HL-60/S4 (cell line): ENCODE results near the gene TSEN34.
"Not testable (repeated sequence)": the region's sequence is repeated elsewhere in the genome, so short reads cannot be mapped to it uniquely, and the experiment has no call there.

Experiments
- in situ Hi-C: fragments of 300-500 bp; cut with MboI; formaldehyde crosslinking; loops from 2 replicates; pipeline ENCODE4 v1.14.3; 2022; ENCODE audit warnings: low sequenced_read_pairs

Gene TSEN34

DNA sequence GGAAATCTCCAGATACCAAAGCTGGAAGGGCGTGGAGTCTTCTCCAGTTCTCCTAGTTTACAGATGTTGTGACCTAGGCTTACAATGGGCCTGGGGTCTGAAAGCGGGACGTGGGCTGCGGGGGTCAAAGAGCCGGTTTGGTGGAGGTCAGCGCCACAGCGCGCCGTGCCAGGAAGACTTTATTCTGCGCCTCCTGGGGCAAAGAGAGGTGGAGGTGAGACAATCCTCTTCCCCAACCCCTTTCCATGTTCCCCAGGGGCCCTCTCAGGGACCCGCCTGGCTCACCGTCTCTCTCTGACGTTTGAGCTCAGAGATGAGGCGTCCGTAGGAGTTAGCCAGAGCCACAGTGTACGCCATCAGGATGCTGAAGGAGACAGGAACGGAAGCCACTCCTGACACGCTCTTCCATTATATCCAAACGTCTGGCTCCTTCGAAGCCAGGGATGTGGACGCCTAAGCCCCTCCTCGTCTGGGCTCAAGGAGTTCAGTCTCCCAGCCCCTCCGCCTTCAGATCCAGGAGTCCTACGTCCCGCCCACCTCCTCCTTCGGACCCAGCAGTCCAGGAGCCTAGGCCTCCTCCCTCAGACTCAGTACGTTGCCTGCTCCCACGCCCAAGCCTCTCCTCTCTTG is 30.8 kb upstream of the TSEN34 start:
- in situ Hi-C loops: no loop called here

DNA sequence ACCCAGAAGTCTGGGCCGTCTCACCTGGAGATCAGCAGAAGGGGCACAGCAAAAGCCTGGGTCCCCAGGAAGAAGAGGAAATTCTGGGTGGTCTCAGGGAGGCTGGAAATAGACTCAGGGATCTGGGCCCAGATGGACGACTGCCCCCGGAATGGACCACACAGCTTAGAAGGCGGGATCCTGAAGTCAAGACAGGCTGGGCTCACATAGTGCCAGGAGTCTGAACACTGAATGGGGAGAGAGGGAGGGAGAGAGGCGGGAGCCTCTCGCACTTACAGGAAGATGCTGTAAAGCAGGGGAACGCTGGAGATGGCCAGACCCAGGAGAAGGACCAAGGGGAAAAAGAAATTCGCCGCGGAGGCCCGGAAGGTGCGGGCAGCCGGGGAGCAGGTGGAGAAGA is 30.3 kb upstream of the TSEN34 start:
- in situ Hi-C loops: no loop called here

DNA sequence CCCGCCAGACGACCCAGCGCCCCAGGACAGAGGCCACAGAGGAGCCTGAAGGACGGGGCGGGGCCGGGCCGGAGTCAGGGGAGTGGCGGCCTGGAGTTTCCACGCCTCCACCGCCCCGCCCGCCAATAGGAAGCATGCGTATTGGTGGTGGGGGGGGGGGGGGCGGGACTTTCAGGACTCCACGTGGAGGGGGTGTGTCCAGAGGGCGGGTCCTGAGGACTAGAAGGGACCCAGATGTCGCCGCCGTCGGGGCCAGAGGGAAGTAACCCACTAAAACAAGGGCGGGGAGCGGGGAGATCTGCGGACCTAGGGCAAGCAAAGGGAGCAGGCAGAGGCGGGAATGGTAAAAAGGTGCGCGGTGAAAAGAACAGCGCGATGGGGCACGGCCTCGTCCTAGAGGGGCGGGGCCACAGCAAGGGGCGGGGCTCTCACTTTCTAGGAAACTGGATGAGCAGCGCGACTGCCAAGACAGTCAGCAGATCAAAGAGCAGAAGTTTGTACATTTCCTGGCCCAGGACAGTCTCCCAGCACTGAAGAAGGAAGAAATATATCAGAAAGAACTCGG is 28.8 kb upstream of the TSEN34 start:
- in situ Hi-C loops: no loop called here

DNA sequence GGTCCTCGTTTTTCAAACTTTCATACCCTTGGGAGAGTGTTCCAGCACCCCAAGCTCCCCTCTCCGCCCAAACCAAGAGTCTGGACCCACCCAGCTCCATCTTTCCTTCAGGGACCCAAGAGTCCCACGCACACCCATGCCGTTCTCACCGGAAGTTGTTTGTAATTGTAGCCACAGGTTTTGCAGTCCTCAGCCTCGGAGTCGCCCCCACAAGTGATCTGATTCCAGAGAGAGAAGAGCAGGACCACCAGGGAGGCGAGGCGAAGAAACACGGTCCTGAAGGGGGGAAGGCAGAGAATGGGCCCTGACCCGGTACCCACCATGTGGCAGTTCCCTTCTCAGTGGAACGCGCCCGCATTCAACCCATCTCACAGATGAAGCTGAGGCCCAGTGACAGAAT is 28.2 kb upstream of the TSEN34 start:
- in situ Hi-C loops: no loop called here

DNA sequence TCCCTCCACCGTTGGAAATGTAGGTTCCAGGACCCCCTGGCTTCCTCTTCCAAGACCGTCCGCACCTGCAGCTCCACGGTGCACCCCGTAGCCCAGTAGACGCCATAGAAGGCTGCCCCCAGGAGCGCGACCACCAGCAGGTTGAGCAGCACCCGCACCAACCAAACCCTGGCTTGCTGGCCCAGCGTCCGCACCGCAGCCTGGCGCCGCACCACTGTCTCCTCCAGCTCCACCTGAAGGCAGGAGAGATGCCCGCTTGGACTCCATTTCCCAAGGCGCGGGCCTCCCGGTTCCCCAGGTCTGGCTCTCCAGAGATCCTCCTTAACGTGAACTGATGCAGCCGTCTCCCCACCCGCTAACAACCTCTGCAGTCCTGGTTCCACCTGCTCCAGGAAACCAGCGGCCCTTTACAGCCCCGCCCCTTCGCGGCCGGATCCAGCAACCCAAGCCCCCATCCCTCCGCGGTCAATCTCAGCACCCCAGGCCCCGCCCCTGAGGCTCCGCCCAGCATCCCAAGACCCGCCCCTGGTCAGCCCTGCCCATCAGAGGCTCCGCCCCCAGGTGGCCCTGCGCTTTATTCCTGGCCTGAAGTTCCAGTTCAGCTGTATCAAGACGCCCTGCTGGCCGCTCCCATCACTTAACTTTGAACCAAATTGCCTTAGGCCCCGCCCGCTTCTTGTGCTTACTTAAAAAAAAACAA is 26.6 kb upstream of the TSEN34 start:
- in situ Hi-C loops: no loop called here

DNA sequence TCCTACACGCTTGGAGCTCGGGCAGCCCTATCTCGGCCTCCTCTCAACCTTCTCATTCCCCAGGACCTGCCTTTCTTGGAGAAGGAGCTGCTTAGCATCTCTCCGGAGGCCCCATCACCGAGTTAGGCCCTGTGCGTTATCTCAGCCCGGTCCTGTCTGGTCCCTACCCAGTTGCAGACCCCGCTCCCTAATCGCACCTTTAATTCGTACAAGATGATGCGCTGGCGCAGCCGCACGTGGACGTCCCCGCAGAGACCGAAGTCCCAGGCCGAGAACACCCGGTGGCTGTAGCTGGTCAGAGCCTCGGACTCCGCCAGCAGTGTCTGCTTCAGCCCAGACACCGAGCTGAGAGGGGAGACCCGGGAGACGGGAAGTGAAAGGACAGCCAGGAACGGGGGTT is 25.9 kb upstream of the TSEN34 start:
- in situ Hi-C loops: no loop called here

DNA sequence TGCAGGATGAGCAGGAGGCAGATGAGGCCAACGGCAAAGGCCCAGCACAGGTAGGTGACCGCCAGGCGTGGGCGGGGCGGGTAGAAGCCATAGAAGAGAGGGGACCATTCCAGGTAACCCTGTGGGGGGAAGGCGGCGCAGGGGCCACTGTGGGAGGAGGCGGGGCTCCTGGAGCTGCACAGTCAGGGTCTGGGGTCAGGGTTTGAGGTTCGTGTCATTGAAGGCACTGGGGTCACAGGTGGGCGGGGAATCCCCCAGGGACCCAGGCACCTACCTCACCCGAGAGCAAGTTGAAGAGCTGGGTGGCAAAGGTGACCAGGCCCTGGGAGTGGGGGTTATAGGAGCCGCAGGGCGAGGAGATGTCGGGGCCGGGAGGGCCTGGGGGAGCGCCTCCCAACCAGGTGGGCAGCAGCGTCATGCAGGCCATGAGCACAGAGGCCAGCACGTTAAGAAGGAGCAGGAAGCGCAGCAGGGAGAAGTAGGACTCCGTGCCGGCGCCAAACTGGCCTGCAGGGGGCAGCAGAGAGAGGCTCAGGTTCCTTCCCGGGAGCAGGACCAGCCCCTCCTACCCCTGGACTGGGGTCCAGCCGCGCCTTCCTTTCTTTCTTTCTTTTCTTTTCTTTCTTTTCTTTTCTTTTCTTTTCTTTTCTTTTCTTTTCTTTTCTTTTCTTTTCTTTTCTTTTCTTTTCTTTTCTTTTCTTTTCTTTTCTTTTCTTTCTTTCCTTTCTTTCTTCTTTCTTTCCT is 22.8 kb upstream of the TSEN34 start:
- in situ Hi-C loops: no loop called here

DNA sequence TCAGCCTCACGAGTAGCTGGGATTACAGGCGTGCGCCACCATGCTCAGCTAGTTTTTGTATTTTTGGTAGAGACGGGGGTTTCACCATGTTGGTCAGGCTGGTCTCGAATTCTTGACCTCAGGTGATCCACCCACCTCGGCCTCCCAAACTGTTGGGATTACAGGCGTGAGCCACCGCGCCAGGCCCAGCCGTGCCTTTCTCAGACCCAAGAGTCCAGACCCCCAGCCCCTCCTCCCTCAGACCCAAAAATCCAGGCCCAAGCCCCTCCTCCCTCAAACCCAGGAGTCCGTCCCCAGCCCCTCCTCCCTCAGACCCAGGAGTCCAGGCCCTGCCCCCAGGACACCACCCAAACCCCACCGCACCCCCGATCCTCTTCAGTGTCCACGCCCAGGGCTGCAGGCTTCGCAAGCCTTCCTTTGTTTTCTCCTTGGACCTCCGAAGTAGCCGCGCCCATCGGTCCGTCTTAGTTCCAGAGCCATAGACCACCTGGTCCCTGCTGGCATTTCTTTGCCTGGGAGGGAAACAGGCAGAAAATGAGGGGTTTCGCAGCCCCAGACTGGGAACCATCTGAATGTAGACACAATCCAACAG is 21.9 kb upstream of the TSEN34 start:
- in situ Hi-C loops: no loop called here

DNA sequence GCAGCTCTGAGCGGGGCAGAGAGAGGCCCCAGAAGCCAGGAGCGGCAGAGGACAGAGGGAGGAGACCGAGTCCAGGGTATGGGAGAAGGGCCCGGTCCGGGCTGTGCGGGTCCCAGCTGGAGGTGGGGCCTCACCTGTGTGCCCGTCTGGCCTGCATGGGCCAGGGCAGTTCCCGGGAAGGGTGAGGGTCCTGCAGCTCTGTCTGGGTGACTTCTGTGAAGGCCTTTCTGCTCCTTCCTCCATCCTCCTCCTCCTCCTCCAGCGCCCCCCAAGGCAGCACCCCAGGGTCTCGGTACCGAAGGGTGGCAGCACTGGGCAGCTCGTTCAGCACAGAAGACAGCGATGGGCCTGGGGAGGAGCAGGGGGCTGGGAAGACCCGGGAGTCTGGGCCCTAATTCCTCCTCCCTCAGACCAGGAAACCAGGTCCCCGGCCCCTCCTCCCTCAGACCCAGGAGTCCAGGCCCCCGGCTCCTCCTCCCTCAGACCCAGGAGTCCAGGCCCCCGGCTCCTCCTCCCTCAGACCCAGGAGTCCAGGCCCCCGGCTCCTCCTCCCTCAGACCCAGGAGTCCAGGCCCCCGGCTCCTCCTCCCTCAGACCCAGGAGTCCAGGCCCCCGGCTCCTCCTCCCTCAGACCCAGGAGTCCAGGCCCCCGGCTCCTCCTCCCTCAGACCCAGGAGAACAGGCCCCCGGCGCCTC is 19.2 kb upstream of the TSEN34 start:
- in situ Hi-C loops: not testable (repeated sequence)

DNA sequence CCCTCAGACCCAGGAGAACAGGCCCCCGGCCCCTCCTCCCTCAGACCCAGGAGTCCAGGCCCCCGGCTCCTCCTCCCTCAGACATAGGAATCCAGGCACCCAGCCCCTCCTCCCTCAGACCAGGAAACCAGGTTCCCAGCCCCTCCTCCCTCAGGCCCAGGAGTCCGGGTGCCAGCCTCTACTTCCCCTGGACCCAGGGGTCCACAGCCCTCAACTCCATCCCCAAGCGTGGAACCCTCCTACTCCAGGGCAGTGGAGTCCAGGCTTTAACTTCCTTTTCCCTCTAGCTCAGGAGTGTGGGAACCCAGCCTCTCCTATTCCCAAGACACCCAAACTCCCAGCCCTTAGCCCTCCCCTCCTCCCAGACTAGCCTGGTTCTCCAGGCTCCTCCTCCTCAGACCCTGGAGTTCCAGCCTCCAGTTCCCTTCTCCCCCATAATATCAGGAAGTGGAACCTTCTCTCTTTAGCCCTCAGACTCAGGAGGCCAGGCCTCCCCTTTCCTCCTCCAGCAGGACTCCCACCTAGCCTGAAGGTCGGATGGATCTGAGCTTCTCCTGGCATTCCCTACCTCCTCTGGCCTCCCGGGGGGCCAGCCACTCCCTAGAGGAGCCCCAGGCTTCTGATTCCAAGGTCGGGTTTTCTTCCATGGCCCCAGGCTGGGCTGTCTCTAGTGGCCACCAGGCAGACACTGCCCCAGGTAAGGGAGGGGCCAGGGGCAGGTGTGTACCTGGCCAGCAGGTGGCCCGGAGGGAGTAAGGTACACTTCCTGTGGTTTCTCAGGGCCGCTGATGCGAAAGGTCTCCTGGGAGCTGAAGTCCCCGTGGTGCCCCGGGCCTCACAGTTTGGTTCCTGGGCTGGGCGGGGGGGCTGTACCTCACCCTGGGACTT is 18.4 kb upstream of the TSEN34 start, which contains the start of gene TMC4:
Gene TMC4, minus strand, starts transcription at position 690 of the 888 bp plus-strand sequence. Its CDS starts 43 bp downstream, at position 647.
- in situ Hi-C loops: no loop called here

DNA sequence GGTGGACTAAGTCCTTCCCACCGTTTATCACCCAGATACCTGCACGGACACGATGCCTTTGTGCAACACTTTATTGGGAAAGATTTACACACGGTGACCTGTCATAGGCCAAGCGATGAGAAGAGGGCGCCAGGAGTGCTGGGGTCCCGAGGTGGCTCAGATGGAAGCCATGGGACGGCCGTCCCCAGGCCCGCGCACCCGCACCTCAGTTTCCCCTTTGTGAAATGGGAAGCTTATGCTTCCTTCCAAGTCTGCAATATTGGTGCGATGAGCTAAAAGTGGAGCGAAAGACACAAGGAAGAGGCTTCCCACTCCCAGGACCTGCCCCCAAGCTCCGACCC is 17.8 kb upstream of the TSEN34 start:
- in situ Hi-C loops: no loop called here

DNA sequence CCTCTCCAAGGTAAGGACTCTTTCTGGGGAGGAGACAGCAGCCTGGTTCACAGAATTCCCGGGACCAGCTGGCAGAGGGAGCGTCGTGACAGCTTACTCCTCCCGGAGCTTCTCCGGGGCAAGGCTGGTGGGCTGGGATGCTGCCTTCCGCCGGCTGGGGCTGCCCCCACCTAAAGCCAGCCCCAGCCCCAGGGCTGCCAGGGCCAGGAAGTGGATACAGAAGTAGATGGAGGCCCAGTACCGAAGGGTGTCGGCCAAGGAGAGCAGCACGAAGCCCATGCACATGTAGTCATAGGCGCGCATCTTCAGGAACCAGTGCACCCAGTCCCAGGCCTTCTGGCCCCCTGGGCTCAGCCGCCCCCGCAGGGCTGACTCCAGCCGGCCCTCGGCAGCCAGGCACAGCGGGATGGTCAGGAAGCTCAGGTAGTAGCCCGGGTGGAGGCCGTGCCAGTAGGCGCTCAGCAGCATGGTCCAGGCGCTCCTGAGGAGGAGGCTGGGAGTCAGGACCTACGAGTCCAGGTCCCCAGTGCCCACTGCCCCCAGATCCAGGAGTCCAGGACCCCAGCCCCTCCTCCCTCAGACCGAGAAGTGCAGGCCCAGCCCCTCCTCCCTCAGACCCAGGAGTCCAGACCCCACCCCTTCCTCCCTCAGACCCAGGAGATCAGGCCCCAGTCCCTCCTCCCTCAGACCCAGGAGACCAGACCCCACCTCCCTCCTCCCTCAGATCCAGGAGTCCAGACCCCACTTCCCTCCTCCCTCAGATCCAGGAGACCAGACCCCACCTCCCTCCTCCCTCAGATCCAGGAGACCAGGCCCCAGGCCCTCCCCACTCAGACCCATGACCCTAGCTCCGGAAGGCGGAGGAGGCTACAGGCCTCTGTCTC is 16.9 kb upstream of the TSEN34 start:
- in situ Hi-C loops: no loop called here

DNA sequence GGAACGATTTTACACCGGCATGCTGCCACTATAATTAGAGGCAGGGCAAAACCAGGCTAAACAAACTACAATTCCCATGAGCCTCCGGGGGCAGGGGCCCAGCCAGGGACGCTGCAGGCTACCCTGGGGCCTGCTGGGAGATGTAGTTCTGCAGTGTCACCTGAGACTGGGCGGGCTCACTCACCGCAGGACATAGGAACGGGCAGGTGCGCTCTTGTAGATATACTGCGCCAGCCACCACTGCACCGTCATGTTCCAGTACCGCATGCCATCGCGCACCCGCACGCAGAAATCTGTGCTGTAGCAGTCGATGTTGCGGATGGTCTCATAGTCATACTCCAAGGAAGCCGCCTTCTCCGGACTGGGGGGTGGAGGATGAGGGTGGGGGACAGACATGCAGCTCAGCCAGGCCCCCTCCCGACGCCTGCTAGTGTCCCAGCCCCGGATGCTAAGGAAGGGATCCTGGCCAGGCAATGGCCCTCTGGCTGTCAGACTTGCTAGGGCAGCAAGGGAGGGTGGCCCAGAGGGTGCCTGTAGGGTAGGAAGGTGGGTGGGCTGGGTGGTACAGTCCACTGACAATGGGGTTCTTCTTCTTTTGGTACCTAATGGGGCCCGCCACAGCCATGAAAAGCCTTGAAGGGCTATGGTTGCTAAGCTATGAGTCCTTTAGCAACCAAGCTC is 12.4 kb upstream of the TSEN34 start:
- in situ Hi-C loops: no loop called here

DNA sequence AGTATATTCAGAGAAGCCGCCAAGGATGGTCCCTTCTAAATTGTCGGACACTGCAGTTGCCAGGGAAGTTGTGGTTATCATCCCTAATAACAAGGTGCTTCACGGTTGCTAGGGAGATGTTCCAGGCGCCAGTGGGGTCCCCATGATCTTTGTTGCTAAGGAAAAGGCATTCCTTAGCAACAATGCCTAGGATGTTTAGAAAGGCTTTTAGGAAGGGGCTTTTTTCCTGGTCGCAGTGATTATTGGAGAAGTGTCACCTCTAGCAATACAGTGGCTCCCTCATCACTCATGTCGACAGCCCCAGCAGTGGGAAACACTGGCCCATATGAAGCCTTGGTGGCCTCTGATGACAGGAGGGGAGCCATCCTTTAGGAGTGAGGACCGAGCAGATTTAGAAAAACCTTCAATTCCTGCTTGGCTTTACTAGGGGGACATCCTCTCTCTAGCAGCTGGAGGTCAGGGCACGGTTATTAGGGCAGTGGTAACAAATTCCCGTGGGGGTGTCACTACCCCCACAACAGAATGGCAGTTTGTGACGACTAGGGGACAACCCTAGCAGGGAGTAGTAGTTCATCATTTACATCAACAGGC is 11.8 kb upstream of the TSEN34 start:
- in situ Hi-C loops: no loop called here

DNA sequence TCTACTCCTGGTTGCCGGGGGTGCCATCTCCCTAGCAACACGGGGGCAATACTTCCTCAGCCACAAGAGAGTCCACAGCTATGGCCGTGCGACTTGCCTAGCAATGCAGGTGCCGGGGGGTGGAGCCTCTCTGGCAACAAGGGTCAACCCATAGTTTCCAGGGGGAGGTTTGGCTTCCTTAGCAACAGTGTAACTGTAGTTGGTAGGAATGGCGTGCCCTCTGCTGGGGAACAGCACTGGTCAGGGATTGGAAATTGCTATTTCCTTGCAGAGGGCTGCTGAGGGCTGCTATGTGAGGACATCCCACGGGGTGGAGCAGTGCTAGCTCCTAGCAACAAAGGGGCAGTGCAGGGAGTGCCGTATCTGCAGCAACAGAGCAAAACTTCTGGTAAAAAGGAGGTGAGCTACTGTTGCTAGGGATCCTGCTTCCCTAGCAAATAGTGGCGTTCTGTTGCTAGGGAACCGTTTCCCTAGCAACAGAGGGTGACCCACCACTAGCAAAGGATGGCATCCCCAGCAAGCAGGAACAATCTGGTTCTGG is 11.1 kb upstream of the TSEN34 start:
- in situ Hi-C loops: no loop called here

DNA sequence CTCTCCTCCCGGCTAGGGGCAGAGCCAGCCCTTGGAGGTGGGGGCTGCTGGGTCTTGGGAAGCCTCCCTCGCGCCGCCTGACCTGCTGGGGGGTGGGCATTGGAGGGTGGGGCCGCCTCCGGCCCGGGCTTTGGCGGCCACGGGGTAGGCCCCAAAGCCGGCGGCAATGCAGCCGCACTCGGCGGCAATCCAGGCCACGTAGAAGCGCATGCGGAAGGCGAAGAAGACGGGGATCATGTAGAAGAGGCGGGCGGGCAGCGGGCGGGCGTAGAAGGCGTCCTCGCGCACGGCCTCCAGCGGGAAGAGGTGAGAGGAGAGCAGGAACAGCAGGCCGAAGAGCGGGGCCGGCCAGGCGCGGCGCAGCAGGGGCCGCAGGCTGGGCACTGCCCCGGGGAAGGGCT is 10.4 kb upstream of the TSEN34 start:
- in situ Hi-C loops: no loop called here

DNA sequence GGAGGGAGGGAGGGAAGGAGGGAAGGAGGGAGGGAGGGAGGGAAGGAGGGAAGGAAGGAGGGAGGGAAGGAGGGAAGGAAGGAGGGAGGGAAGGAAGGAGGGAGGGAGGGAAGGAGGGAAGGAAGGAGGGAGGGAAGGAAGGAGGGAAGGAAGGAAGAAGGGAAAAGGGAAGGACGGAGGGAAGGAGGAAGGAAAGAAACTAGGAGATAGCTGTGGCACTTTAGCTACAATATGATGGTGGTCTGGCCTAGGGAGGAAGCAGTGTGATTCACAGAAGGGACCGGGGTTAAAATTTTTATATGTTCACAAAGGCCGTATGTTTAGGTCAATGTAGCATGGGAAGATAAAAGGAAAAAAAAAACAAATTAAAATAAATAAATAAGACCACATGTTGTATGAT is 9.2 kb upstream of the TSEN34 start:
- in situ Hi-C loops: not testable (repeated sequence)

DNA sequence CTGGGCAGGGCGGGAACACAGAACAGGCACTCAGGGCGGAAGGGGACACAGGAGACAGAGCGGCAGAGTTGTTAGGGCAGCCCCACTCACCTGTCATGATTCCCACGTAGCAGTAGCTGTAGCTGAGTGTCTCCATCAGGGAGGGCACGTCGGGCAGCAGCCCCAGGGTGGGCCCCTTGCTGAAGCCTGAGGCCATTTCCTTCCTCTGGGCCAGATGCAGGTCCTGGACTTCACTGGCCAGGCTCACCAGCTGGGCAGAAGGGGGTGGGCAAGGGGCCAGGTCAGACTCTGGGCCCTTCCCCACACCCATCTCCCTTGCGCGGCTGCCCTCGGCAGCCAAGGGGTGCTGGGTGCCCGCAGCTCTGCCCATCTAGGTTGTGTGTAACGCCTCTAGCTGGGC is 7.7 kb upstream of the TSEN34 start:
- in situ Hi-C loops: no loop called here
